ENCODE measurements around the gene CYTIP. TPM values are rescaled to one million over a fixed set of nuclear protein-coding genes. Genes with fewer than 3 reads are reported as not detected.
"Not testable (repeated sequence)": the region's sequence is repeated elsewhere in the genome, so short reads cannot be mapped to it uniquely, and the experiment has no call there.

Gene CYTIP
- total and polyA plus RNA-seq, 9 of the 15 experiments (the other 6 are each of a cell fraction or from before 2014, with no cell fraction given), result 0.03 to 0.35 (median 0.26) TPM; not detected in 1

DNA sequence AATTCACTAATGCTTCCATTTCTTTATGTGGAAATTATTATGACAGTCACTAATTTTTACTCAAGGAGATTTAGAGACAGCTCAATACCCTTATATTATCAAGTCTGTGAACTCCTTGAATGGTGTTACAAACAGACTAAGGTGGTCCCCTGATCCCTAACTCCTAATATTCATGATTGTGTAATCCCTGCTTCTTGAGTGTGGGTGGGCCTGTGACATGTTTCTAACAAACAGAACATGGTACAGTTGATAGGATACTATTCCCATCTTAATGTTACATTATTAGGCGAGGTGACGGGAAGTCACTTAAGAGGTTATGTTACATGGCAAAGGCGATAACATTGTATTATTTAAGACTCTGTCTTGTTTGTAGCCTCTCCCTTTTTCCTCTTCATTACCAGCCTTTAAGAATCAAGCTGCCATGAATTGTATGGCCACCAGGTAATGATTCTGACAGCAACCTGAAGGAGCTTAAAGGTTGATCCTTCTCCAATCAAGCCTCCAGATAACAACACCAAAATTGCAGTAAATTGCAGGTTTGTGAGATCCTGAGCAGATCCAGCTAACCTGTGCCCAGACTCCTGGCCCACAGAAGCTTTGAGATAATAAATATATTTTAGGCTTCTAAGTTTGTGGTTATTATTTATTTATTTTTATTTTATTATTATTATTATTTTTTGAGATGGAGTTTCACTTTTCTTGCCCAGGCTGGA, 32.1 kb downstream of the CYTIP start:
- in situ Hi-C loops (cut with MboI), result no loop called here
- BruUV-seq (replicated peaks), result no TSS peak
- no peak overlapping the region for H3K9ac ChIP-seq (ENCODE audit: insufficient read depth in 1 of 2, low read depth in 2 of 2, low read length in 2 of 2)
- no peaks in the 10 kb centered on the region for H3K4me1 ChIP-seq (replicated peaks in 1 of 2; ENCODE audit: control insufficient read depth in 2 of 2, insufficient read depth in 2 of 2, low read length in 2 of 2)
- TF ChIP-seq CEBPB (tag; IDR thresholded peaks at IDR 0.05) (peak; percentile 52; the same call in 1 of the 2 replicates), CEBPG (CRISPR knock-in tag; IDR thresholded peaks at IDR 0.05) (no peak), CEBPG (tag; conservative IDR thresholded peaks at IDR 0.05 in 1 of 2, IDR thresholded peaks at IDR 0.05 in 1 of 2) (peak in 1 of 2 experiments; percentile 48; a peak in 1 of 4 replicates), SAP30 (IDR thresholded peaks at IDR 0.05; ENCODE audit: borderline replicate concordance, insufficient read depth, low read depth, low read length, poor library complexity, severe bottlenecking) (no peak)
- H3K9me3 ChIP-seq (replicated peaks; ENCODE audit: control insufficient read depth, insufficient read depth, low read depth, low read length), result no peaks in the 10 kb centered on the region
- H4K20me1 ChIP-seq (replicated peaks; ENCODE audit: control insufficient read depth, insufficient read depth, low read length), result no peaks in the 10 kb centered on the region
- no peaks in the 10 kb centered on the region for H3K79me2 ChIP-seq (ENCODE audit: control insufficient read depth, insufficient read depth, low read length)
- no peak overlapping the region for H3K4me2 ChIP-seq (ENCODE audit: insufficient read depth, low read length)
- no peak overlapping the region for H3K27ac ChIP-seq (ENCODE audit: extremely low read depth, low read depth, low read length)
- POLR2A ChIA-PET, result no interaction called here
- no peaks in the 10 kb centered on the region for H3K36me3 ChIP-seq (ENCODE audit: control insufficient read depth, insufficient read depth, low read length)
- no peak for ATAC-seq
- DNase-seq (ENCODE audit: extremely low read depth in 1 of 4, low spot score in 3 of 4), result no peak
- H3K9me1 ChIP-seq (ENCODE audit: control insufficient read depth, insufficient read depth, low read length), result no peaks in the 10 kb centered on the region
- FAIRE-seq, result no peak
- 0% methylated on average over 3 of the region's 3 CpGs for WGBS (ENCODE audit: insufficient coverage, low coverage, missing lambda C conversion rate)
- H3K27me3 ChIP-seq (ENCODE audit: control insufficient read depth in 2 of 2, insufficient read depth in 2 of 2, low read length in 2 of 2), result peaks cover 4 to 8% of the 10 kb centered on the region in 2 experiments; a peak in 1 of 5 replicates
- intact Hi-C loops (cut with micrococcal nuclease), result no loop called here
- CTCF ChIA-PET (ENCODE audit: low intra/inter-chr PET ratio), result no interaction called here
- no peak overlapping the region for H3K4me3 ChIP-seq
- H2AFZ ChIP-seq (ENCODE audit: low read depth, low read length), result no peak overlapping the region

DNA sequence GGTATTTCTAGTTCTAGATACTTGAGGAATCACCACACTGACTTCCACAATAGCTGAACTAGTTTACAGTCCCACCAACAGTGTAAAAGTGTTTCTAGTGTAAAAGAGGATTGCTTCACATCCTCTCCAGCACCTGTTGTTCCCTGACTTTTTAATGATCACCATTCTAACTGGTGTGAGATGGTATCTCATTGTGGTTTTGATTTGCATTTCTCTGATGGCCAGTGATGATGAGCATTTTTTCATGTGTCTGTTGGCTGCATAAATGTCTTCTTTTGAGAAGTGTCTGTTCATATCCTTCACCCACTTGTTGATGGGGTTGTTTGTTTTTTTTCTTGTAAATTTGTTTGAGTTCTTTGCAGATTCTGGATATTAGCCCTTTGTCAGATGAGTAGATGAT, 38.5 kb downstream of the CYTIP start:
- FAIRE-seq; H3K79me2 ChIP-seq (ENCODE audit: control insufficient read depth, insufficient read depth, low read length); H3K9ac ChIP-seq (ENCODE audit: insufficient read depth in 1 of 2, low read depth in 2 of 2, low read length in 2 of 2); H4K20me1 ChIP-seq (replicated peaks; ENCODE audit: control insufficient read depth, insufficient read depth, low read length); H2AFZ ChIP-seq (ENCODE audit: low read depth, low read length); H3K36me3 ChIP-seq (ENCODE audit: control insufficient read depth, insufficient read depth, low read length); in situ Hi-C loops (cut with MboI); POLR2A ChIA-PET; H3K4me2 ChIP-seq (ENCODE audit: insufficient read depth, low read length); BruUV-seq (replicated peaks); H3K4me3 ChIP-seq; ATAC-seq; DNase-seq (ENCODE audit: extremely low read depth in 1 of 4, low spot score in 3 of 4); intact Hi-C loops (cut with micrococcal nuclease); H3K27ac ChIP-seq (ENCODE audit: extremely low read depth, low read depth, low read length); CTCF ChIA-PET (ENCODE audit: low intra/inter-chr PET ratio); H3K9me1 ChIP-seq (ENCODE audit: control insufficient read depth, insufficient read depth, low read length); H3K9me3 ChIP-seq (replicated peaks; ENCODE audit: control insufficient read depth, insufficient read depth, low read depth, low read length); H3K27me3 ChIP-seq (ENCODE audit: control insufficient read depth in 2 of 2, insufficient read depth in 2 of 2, low read length in 2 of 2); H3K4me1 ChIP-seq (replicated peaks in 1 of 2; ENCODE audit: control insufficient read depth in 2 of 2, insufficient read depth in 2 of 2, low read length in 2 of 2): not testable (repeated sequence)
